ENCODE measurements around the gene PIGU.

The PIGU gene

DNA sequence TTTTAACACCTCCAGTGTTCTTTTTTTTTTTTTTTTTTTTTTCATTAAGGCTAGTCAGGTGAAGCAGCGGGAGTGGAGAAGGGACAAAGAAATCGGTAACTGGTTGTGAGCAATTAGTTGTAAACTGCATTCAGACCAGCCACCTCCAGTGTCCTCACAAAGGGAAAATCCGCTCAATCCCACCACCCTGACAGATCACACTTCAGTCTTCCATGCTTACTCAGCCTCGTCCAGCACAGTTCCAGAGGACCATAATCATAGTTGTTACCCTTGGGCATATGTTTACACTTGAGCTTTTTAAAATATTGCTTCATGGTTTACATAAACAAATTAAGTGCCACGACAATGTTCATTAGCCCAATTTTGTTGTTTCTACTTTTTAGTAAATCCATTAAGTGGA is 150.4 kb downstream of the PIGU start:
- H2BK120ac ChIP-seq (ENCODE audit: low read depth, low read length) = no peak overlapping the region
- H3K18ac ChIP-seq (ENCODE audit: low read length) = no peak overlapping the region
- no peaks in the 10 kb centered on the region for H3K4me1 ChIP-seq (ENCODE audit: control insufficient read depth, low read depth, low read length)
- no peak for DNase-seq
- H3K4me2 ChIP-seq (ENCODE audit: low read length) = no peak overlapping the region
- H3K4ac ChIP-seq (ENCODE audit: low read depth, low read length) = no peak overlapping the region
- H3K79me1 ChIP-seq (ENCODE audit: low read length) = peaks cover 22% of the 10 kb centered on the region
- H3K4me3 ChIP-seq (ENCODE audit: low read length) = no peak overlapping the region
- no CpG with 5 or more reads among the region's 5 CpGs for WGBS (ENCODE audit: extremely low coverage, insufficient coverage, low lambda C conversion rate)
- H2BK15ac ChIP-seq (replicated peaks; ENCODE audit: low read depth) = no peak overlapping the region
- no peaks in the 10 kb centered on the region for H3K27me3 ChIP-seq (ENCODE audit: insufficient read depth, low read length, poor library complexity)
- no peak overlapping the region for H4K8ac ChIP-seq (ENCODE audit: low read depth, low read length)
- H2BK5ac ChIP-seq (ENCODE audit: low read length) = no peak overlapping the region
- no peak overlapping the region for H3K9ac ChIP-seq (ENCODE audit: low read length)
- H3K23ac ChIP-seq (ENCODE audit: low read length) = no peak overlapping the region
- peaks cover 8% of the 10 kb centered on the region for H3K36me3 ChIP-seq (ENCODE audit: control insufficient read depth, insufficient read depth, low read length)
- H4K5ac ChIP-seq (ENCODE audit: low read length) = no peak overlapping the region
- no peak overlapping the region for H2AK5ac ChIP-seq (ENCODE audit: low read length)
- H3K79me2 ChIP-seq (ENCODE audit: control insufficient read depth, insufficient read depth, low read length) = peaks cover 19% of the 10 kb centered on the region
- H3K27ac ChIP-seq (ENCODE audit: low read depth, low read length) = no peak overlapping the region
- H3K56ac ChIP-seq (ENCODE audit: low read length) = no peak overlapping the region

DNA sequence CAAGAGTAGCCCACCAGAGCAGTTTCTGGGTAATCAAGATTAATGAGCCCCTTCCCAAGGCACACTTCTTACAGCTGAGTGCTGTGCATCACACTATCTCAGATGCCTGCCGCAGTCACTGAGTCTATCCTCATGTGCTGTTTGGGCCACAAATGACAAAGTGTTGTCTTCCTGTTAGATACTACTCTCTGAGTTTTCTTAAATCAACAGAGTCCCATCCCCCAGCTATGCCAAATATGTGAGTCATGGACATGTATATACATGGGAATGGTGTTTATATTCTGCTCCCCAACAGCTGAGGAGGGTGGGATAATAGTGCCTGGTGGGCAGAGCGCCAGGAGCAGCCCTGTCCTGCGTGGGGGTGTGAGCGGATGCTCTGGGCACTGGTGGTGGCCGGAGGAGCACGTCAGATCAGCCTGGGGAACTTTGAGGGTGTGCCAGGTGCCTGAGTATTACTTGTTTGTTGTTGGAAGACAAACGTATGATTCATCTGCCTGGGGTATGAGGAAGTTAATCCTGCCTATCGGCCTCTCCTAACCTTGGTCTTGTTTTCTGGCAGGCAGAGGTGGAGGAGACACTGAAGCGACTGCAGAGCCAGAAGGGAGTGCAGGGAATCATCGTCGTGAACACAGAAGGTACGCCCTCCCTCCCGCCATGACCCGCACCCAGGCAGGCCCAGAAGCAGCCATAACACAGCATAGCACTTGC is 151.0 kb downstream of the PIGU start:
- H3K4ac ChIP-seq (ENCODE audit: low read depth, low read length) = no peak overlapping the region
- peaks cover 20% of the 10 kb centered on the region for H3K79me1 ChIP-seq (ENCODE audit: low read length)
- H3K36me3 ChIP-seq (ENCODE audit: control insufficient read depth, insufficient read depth, low read length) = peaks cover 8% of the 10 kb centered on the region
- no CpG with 5 or more reads among the region's 14 CpGs for WGBS (ENCODE audit: extremely low coverage, insufficient coverage, low lambda C conversion rate)
- peak; percentile 51 for DNase-seq
- no peak overlapping the region for H3K4me2 ChIP-seq (ENCODE audit: low read length)
- H3K23ac ChIP-seq (ENCODE audit: low read length) = no peak overlapping the region
- H2BK15ac ChIP-seq (replicated peaks; ENCODE audit: low read depth) = no peak overlapping the region
- H3K4me1 ChIP-seq (ENCODE audit: control insufficient read depth, low read depth, low read length) = no peaks in the 10 kb centered on the region
- no peak overlapping the region for H3K56ac ChIP-seq (ENCODE audit: low read length)
- no peak overlapping the region for H4K5ac ChIP-seq (ENCODE audit: low read length)
- no peak overlapping the region for H3K18ac ChIP-seq (ENCODE audit: low read length)
- no peaks in the 10 kb centered on the region for H3K27me3 ChIP-seq (ENCODE audit: insufficient read depth, low read length, poor library complexity)
- H3K9ac ChIP-seq (ENCODE audit: low read length) = no peak overlapping the region
- H3K4me3 ChIP-seq (ENCODE audit: low read length) = no peak overlapping the region
- no peak overlapping the region for H2BK120ac ChIP-seq (ENCODE audit: low read depth, low read length)
- H3K79me2 ChIP-seq (ENCODE audit: control insufficient read depth, insufficient read depth, low read length) = peaks cover 19% of the 10 kb centered on the region
- H3K27ac ChIP-seq (ENCODE audit: low read depth, low read length) = no peak overlapping the region
- no peak overlapping the region for H2BK5ac ChIP-seq (ENCODE audit: low read length)
- H4K8ac ChIP-seq (ENCODE audit: low read depth, low read length) = no peak overlapping the region
- no peak overlapping the region for H2AK5ac ChIP-seq (ENCODE audit: low read length)

DNA sequence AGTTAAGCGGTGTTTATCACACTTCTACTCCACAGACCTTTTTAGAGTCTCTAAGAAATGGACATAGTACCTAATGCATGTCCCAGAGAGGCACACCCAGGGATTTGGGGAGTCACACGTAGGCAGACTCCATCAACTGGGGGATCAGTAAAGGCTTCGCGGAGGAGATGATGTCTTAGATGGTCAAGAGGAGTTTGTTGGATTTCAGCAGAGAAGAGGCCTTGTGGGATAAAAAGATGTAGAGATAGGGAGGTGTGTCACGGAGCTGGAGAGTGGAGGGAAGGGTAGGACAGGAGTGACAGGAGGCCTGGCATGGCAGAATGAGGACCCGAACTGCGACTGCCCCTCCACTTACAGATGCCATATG is 151.6 kb downstream of the PIGU start:
- peaks cover 19% of the 10 kb centered on the region for H3K79me2 ChIP-seq (ENCODE audit: control insufficient read depth, insufficient read depth, low read length)
- H3K4me3 ChIP-seq (ENCODE audit: low read length) = no peak overlapping the region
- no peak overlapping the region for H3K9ac ChIP-seq (ENCODE audit: low read length)
- H3K79me1 ChIP-seq (ENCODE audit: low read length) = peaks cover 20% of the 10 kb centered on the region
- no peak overlapping the region for H3K23ac ChIP-seq (ENCODE audit: low read length)
- H3K56ac ChIP-seq (ENCODE audit: low read length) = no peak overlapping the region
- H4K8ac ChIP-seq (ENCODE audit: low read depth, low read length) = no peak overlapping the region
- H3K4me2 ChIP-seq (ENCODE audit: low read length) = no peak overlapping the region
- no peak overlapping the region for H3K4ac ChIP-seq (ENCODE audit: low read depth, low read length)
- no peak overlapping the region for H2BK120ac ChIP-seq (ENCODE audit: low read depth, low read length)
- DNase-seq = no peak
- H3K27ac ChIP-seq (ENCODE audit: low read depth, low read length) = no peak overlapping the region
- H3K27me3 ChIP-seq (ENCODE audit: insufficient read depth, low read length, poor library complexity) = no peaks in the 10 kb centered on the region
- H2BK15ac ChIP-seq (replicated peaks; ENCODE audit: low read depth) = no peak overlapping the region
- no peak overlapping the region for H2AK5ac ChIP-seq (ENCODE audit: low read length)
- no peak overlapping the region for H4K5ac ChIP-seq (ENCODE audit: low read length)
- no CpG with 5 or more reads among the region's 7 CpGs for WGBS (ENCODE audit: extremely low coverage, insufficient coverage, low lambda C conversion rate)
- peaks cover 8% of the 10 kb centered on the region for H3K36me3 ChIP-seq (ENCODE audit: control insufficient read depth, insufficient read depth, low read length)
- H3K18ac ChIP-seq (ENCODE audit: low read length) = no peak overlapping the region
- H2BK5ac ChIP-seq (ENCODE audit: low read length) = no peak overlapping the region
- no peaks in the 10 kb centered on the region for H3K4me1 ChIP-seq (ENCODE audit: control insufficient read depth, low read depth, low read length)

DNA sequence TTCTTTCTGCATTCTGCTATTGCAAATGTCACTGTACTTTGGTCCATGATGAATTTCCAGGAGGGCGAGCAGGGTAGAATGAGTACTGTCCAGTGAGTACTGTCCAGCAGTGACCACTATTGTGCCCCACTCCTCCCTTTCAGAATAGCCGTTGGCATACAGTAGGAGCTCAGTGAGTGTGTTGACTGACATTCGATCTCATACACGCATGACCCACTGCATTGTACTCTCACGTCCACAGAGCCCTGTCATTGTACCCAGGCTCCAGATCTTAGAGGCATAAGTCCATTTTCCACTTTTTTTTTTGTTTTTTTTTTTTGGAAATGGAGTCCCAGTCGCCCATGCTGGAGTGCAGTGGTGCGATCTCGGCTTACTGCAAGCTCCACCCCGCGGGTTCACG is 152.5 kb downstream of the PIGU start:
- no peak overlapping the region for H4K5ac ChIP-seq (ENCODE audit: low read length)
- H4K8ac ChIP-seq (ENCODE audit: low read depth, low read length) = no peak overlapping the region
- peaks cover 8% of the 10 kb centered on the region for H3K36me3 ChIP-seq (ENCODE audit: control insufficient read depth, insufficient read depth, low read length)
- H3K4me2 ChIP-seq (ENCODE audit: low read length) = no peak overlapping the region
- no peak overlapping the region for H2AK5ac ChIP-seq (ENCODE audit: low read length)
- no peak overlapping the region for H3K18ac ChIP-seq (ENCODE audit: low read length)
- H3K4me3 ChIP-seq (ENCODE audit: low read length) = no peak overlapping the region
- no peak overlapping the region for H3K9ac ChIP-seq (ENCODE audit: low read length)
- H3K56ac ChIP-seq (ENCODE audit: low read length) = no peak overlapping the region
- no peak overlapping the region for H2BK120ac ChIP-seq (ENCODE audit: low read depth, low read length)
- no peaks in the 10 kb centered on the region for H3K4me1 ChIP-seq (ENCODE audit: control insufficient read depth, low read depth, low read length)
- no peak for DNase-seq
- H3K23ac ChIP-seq (ENCODE audit: low read length) = no peak overlapping the region
- no peak overlapping the region for H2BK5ac ChIP-seq (ENCODE audit: low read length)
- no peak overlapping the region for H2BK15ac ChIP-seq (replicated peaks; ENCODE audit: low read depth)
- H3K79me1 ChIP-seq (ENCODE audit: low read length) = peaks cover 20% of the 10 kb centered on the region
- peaks cover 19% of the 10 kb centered on the region for H3K79me2 ChIP-seq (ENCODE audit: control insufficient read depth, insufficient read depth, low read length)
- H3K27me3 ChIP-seq (ENCODE audit: insufficient read depth, low read length, poor library complexity) = no peaks in the 10 kb centered on the region
- no peak overlapping the region for H3K27ac ChIP-seq (ENCODE audit: low read depth, low read length)
- WGBS (ENCODE audit: extremely low coverage, insufficient coverage, low lambda C conversion rate) = no CpG with 5 or more reads among the region's 11 CpGs
- H3K4ac ChIP-seq (ENCODE audit: low read depth, low read length) = no peak overlapping the region

DNA sequence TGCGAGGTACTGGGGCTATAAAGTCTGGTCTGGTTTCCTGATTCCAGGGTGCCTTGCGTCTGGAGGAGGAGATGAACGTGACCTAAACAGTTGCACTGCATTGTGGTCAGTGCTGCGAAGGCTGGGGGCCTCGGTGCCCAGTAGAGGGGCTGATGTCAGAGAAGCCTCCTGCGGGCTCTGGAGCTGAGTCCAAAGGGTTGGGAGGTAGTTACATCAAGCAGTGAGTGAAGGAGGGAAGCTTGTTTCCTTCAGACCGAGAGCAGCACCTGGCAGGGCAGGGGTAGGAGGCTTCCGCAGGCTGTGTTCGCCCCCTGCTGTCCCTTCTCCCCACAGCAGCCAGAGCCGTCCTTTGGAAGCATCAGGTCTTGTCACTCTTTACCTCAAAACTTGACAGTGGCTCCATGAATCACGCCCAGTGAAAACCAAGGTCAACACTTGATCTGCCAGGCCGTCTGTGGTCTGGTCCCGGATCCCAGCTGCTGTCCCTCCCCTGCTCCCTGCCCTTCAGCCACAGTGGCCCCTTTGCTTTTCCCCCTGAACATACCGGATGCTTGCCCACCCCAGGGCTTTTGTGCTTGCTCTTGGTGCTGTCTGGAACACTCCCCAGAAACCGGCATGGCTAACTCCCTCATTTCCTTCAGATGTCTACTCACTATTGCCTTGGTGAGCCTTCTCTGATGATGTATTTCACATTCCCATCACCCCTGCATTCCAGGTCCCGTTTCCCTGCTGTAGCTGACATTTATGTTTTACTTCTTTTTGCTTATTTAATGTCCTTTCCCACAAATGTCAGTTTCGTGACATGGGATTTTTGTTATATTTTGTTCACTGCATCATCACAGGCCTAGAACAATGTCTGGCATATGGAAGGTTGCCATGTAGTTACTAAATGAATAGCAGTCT is 153.7 kb downstream of the PIGU start:
- Histone ChIP-seq H3K27me3 (ENCODE audit: insufficient read depth, low read length, poor library complexity) (no peaks in the 10 kb centered on the region), H3K79me2 (ENCODE audit: control insufficient read depth, insufficient read depth, low read length) (peaks cover 23% of the 10 kb centered on the region), H2BK15ac (replicated peaks; ENCODE audit: low read depth) (no peak overlapping the region), H3K79me1 (ENCODE audit: low read length) (peaks cover 20% of the 10 kb centered on the region), H2BK120ac (ENCODE audit: low read depth, low read length) (no peak overlapping the region), H3K4me3 (ENCODE audit: low read length) (no peak overlapping the region), H4K8ac (ENCODE audit: low read depth, low read length) (no peak overlapping the region), H3K27ac (ENCODE audit: low read depth, low read length) (no peak overlapping the region), H2BK5ac (ENCODE audit: low read length) (no peak overlapping the region), H3K9ac (ENCODE audit: low read length) (peak overlapping the region; percentile 33), H2AK5ac (ENCODE audit: low read length) (no peak overlapping the region), H3K4me2 (ENCODE audit: low read length) (no peak overlapping the region), H3K56ac (ENCODE audit: low read length) (no peak overlapping the region), H3K23ac (ENCODE audit: low read length) (no peak overlapping the region), H3K4ac (ENCODE audit: low read depth, low read length) (no peak overlapping the region), H3K36me3 (ENCODE audit: control insufficient read depth, insufficient read depth, low read length) (peaks cover 3% of the 10 kb centered on the region), H3K4me1 (ENCODE audit: control insufficient read depth, low read depth, low read length) (no peaks in the 10 kb centered on the region), H3K18ac (ENCODE audit: low read length) (no peak overlapping the region), H4K5ac (ENCODE audit: low read length) (no peak overlapping the region)
- WGBS (ENCODE audit: extremely low coverage, insufficient coverage, low lambda C conversion rate) = no CpG with 5 or more reads among the region's 17 CpGs
- DNase-seq = peak; percentile 89

All from mesendoderm (in vitro differentiated cells).